Activated naive CD4-positive, alpha-beta T cell (primary cell): ENCODE results near the gene PLA1A.

ENCODE experiments used
- DNase-seq, 4 experiments: peaks; one replicate each; lab custom pipeline; 2025; lab: John Stamatoyannopoulos, UW

The PLA1A gene

GRCh38 chr3:119608405-119609000, 10.8 kb downstream of the PLA1A start:
- DNase-seq: no peak

GRCh38 chr3:119609301-119609700, 11.6 kb downstream of the PLA1A start:
- no peak for DNase-seq

GRCh38 chr3:119611664-119612063, 14.0 kb downstream of the PLA1A start:
- DNase-seq: no peak

GRCh38 chr3:119613201-119613600, 15.5 kb downstream of the PLA1A start:
- DNase-seq: no peak

GRCh38 chr3:119613872-119614271, 16.2 kb downstream of the PLA1A start:
- DNase-seq: no peak

- DNase-seq: no peak
Measured at GRCh38 chr3:119616056-119616455, 18.4 kb downstream of the PLA1A start.

- DNase-seq: no peak
Measured at GRCh38 chr3:119619094-119619493, 21.4 kb downstream of the PLA1A start.

GRCh38 chr3:119620899-119621298, 23.2 kb downstream of the PLA1A start:
- no peak for DNase-seq

- DNase-seq: no peak
Measured at GRCh38 chr3:119624002-119624720, 26.5 kb downstream of the PLA1A start.

GRCh38 chr3:119625451-119626153, 27.9 kb downstream of the PLA1A start:
- DNase-seq: no peak

- DNase-seq: no peak
Measured at GRCh38 chr3:119626196-119626595, 28.5 kb downstream of the PLA1A start.

GRCh38 chr3:119627461-119627860, 29.8 kb downstream of the PLA1A start:
- DNase-seq: no peak

GRCh38 chr3:119628390-119628789, 30.7 kb downstream of the PLA1A start:
- DNase-seq: no peak

- no peak for DNase-seq
Measured at GRCh38 chr3:119628816-119629445, 31.2 kb downstream of the PLA1A start.

- no peak for DNase-seq
Measured at GRCh38 chr3:119630128-119630879, 32.6 kb downstream of the PLA1A start.

- no peak for DNase-seq
Measured at GRCh38 chr3:119630880-119631329, 33.2 kb downstream of the PLA1A start.

GRCh38 chr3:119631516-119631915, 33.8 kb downstream of the PLA1A start:
- DNase-seq: no peak

- no peak for DNase-seq
Measured at GRCh38 chr3:119632216-119632615, 34.5 kb downstream of the PLA1A start.

GRCh38 chr3:119632829-119633228, 35.1 kb downstream of the PLA1A start:
- no peak for DNase-seq

- no peak for DNase-seq
Measured at GRCh38 chr3:119635719-119636118, 38.0 kb downstream of the PLA1A start.

GRCh38 chr3:119636249-119636648, 38.6 kb downstream of the PLA1A start:
- DNase-seq: no peak
